Activated naive CD4-positive, alpha-beta T cell treated with anti-CD3 and anti-CD28 coated beads, Interleukin-2, amount 10 ng/mL, durations not matched to agents 7 days and 5 days (primary cell): ENCODE data around the gene CDCP2.

ENCODE experiments used
- CTCF ChIA-PET: fragments of 350-600 bp; sonication (Branson Sonifier 250); formaldehyde crosslinking; loops from one replicate; lab custom pipeline; 2021; ENCODE audit warnings: antibody characterized with exemption; lab: Charles Lee
- DNase-seq: peaks from one replicate; pipeline ENCODE4 v3.0.0-alpha.2; 2020
- H3K27ac Mint-ChIP-seq: one replicate; pipeline ENCODE4 v1.8.0; 2021; ENCODE audit warnings: mild to moderate bottlenecking, moderate library complexity, mixed read lengths
- H3K27me3 Mint-ChIP-seq: one replicate; pipeline ENCODE4 v1.8.0; 2021; ENCODE audit warnings: mild to moderate bottlenecking, mixed read lengths
- H3K36me3 Mint-ChIP-seq: one replicate; pipeline ENCODE4 v1.8.0; 2021; ENCODE audit warnings: mixed read lengths
- H3K4me1 Mint-ChIP-seq: one replicate; pipeline ENCODE4 v1.8.0; 2021; ENCODE audit warnings: mixed read lengths
- H3K4me3 Mint-ChIP-seq: one replicate; pipeline ENCODE4 v1.8.0; 2021; ENCODE audit warnings: mild to moderate bottlenecking, moderate library complexity, mixed read lengths
- H3K9me3 Mint-ChIP-seq: one replicate; pipeline ENCODE4 v1.8.0; 2021; ENCODE audit warnings: mixed read lengths

The CDCP2 gene

GRCh38 chr1:54122135-54122751 is 30.6 kb downstream of the CDCP2 start:
- no peaks in the 10 kb centered on the region for H3K4me1 Mint-ChIP-seq
- no peaks in the 10 kb centered on the region for H3K9me3 Mint-ChIP-seq
- CTCF ChIA-PET = interaction anchor here (1.0 to 1.5 kb wide), 4 partner anchors 9 to 367 kb away, joined by 3 to 6 read pairs (median 4); no protein-coding TSS in a partner anchor
- H3K4me3 Mint-ChIP-seq = no peak overlapping the region
- peaks cover 23% of the 10 kb centered on the region for H3K27me3 Mint-ChIP-seq
- no peaks in the 10 kb centered on the region for H3K36me3 Mint-ChIP-seq
- DNase-seq = no peak
- H3K27ac Mint-ChIP-seq = no peak overlapping the region

GRCh38 chr1:54121482-54122134 is 31.2 kb downstream of the CDCP2 start:
- CTCF ChIA-PET = interaction anchor here (0.6 to 1.5 kb wide), 4 partner anchors 10 to 368 kb away, joined by 3 to 6 read pairs (median 4); no protein-coding TSS in a partner anchor
- no peaks in the 10 kb centered on the region for H3K36me3 Mint-ChIP-seq
- H3K9me3 Mint-ChIP-seq = no peaks in the 10 kb centered on the region
- no peak overlapping the region for H3K4me3 Mint-ChIP-seq
- peak; percentile 82 for DNase-seq
- H3K4me1 Mint-ChIP-seq = no peaks in the 10 kb centered on the region
- peaks cover 22% of the 10 kb centered on the region for H3K27me3 Mint-ChIP-seq
- H3K27ac Mint-ChIP-seq = no peak overlapping the region

- H3K4me1 Mint-ChIP-seq = no peaks in the 10 kb centered on the region
- peaks cover 22% of the 10 kb centered on the region for H3K27me3 Mint-ChIP-seq
- H3K36me3 Mint-ChIP-seq = no peaks in the 10 kb centered on the region
- H3K9me3 Mint-ChIP-seq = no peaks in the 10 kb centered on the region
- CTCF ChIA-PET = interaction anchor here (0.6 to 1.5 kb wide), 4 partner anchors 10 to 369 kb away, joined by 3 to 6 read pairs (median 4); no protein-coding TSS in a partner anchor
- H3K27ac Mint-ChIP-seq = no peak overlapping the region
- DNase-seq = no peak
- H3K4me3 Mint-ChIP-seq = no peak overlapping the region
Observed at GRCh38 chr1:54120698-54121481, 31.9 kb downstream of the CDCP2 start.

DNA sequence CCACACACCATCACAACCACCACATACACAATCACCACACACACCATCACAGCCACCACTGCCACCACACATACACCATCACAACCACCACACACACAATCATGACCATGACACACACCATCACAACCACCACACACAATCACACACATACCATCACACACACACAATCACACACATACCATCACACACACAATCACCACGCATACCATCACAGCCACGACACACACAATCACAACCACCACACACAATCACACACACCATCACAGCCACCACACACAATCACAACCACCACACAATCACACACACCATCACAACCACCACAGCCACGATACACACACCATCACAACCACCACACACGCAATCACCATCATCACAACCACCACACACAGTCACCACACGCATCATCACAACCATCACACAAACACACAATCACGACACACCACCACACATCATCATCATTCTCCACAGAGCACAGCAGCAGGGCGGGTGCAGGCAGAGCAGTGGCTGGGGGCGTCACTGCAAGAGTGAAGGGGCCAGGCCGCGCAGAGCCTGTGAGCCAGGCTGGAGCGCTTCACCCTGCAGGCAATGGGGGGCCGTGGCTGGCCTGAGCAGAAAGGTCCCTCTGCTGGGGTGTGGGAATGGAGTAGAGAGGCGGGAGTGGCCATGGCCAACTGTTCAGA is 32.6 kb downstream of the CDCP2 start:
- Mint-ChIP-seq H3K9me3 (no peaks in the 10 kb centered on the region), H3K27me3 (peaks cover 22% of the 10 kb centered on the region), H3K4me1 (no peaks in the 10 kb centered on the region), H3K27ac (no peak overlapping the region), H3K36me3 (no peaks in the 10 kb centered on the region), H3K4me3 (no peak overlapping the region)
- DNase-seq = no peak
- CTCF ChIA-PET = no interaction called here

GRCh38 chr1:54118704-54119103 is 34.1 kb downstream of the CDCP2 start:
- no peak for DNase-seq

GRCh38 chr1:54117815-54118563 is 34.8 kb downstream of the CDCP2 start:
- Mint-ChIP-seq H3K27me3 (peaks cover 19% of the 10 kb centered on the region), H3K36me3 (no peaks in the 10 kb centered on the region), H3K4me3 (no peak overlapping the region), H3K4me1 (no peaks in the 10 kb centered on the region), H3K27ac (no peak overlapping the region), H3K9me3 (no peaks in the 10 kb centered on the region)
- DNase-seq = no peak
- CTCF ChIA-PET = interaction anchor here (1.0 to 1.1 kb wide), 2 partner anchors 34 to 372 kb away, joined by 3 read pairs; no protein-coding TSS in a partner anchor

More at GRCh38 chr1:54118704-54119103, 34.1 kb downstream of the CDCP2 start:
- Mint-ChIP-seq H3K27ac (no peak overlapping the region), H3K4me1 (no peaks in the 10 kb centered on the region), H3K4me3 (no peak overlapping the region), H3K9me3 (no peaks in the 10 kb centered on the region), H3K27me3 (peaks cover 22% of the 10 kb centered on the region), H3K36me3 (no peaks in the 10 kb centered on the region)
- CTCF ChIA-PET = interaction anchor here (1.0 to 1.1 kb wide), 2 partner anchors 35 to 371 kb away, joined by 3 read pairs; no protein-coding TSS in a partner anchor

GRCh38 chr1:54115520-54115919 is 37.3 kb downstream of the CDCP2 start:
- H3K27me3 Mint-ChIP-seq = no peaks in the 10 kb centered on the region
- no peaks in the 10 kb centered on the region for H3K36me3 Mint-ChIP-seq
- H3K4me3 Mint-ChIP-seq = no peak overlapping the region
- H3K4me1 Mint-ChIP-seq = no peaks in the 10 kb centered on the region
- H3K9me3 Mint-ChIP-seq = no peaks in the 10 kb centered on the region
- CTCF ChIA-PET = no interaction called here
- H3K27ac Mint-ChIP-seq = no peak overlapping the region
- no peak for DNase-seq

DNA sequence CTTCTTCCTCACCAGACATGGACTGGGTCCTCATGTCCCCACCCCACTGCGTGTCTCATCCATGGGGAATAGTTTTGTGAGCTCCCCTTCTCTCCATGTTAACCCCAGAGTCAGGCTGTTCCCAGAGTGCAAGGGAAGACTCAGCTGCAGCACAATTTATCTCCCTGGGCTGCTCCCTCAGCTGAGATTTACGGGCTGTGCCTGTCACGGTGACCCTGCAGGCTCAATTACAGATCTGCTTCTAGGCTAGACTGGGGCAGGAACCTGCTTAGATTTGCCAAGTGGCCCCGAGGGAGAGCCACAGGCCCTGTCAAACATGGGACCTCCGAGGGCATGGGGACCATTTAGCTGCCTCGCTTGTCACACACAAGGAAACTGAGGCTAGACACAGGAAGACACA is 37.8 kb downstream of the CDCP2 start:
- CTCF ChIA-PET = no interaction called here
- Mint-ChIP-seq H3K36me3 (no peaks in the 10 kb centered on the region), H3K4me3 (no peak overlapping the region), H3K4me1 (no peaks in the 10 kb centered on the region), H3K27me3 (no peaks in the 10 kb centered on the region), H3K9me3 (no peaks in the 10 kb centered on the region), H3K27ac (no peak overlapping the region)
- no peak for DNase-seq

- no peak for DNase-seq
- CTCF ChIA-PET = no interaction called here
- H3K36me3 Mint-ChIP-seq = no peaks in the 10 kb centered on the region
- no peaks in the 10 kb centered on the region for H3K9me3 Mint-ChIP-seq
- no peaks in the 10 kb centered on the region for H3K4me1 Mint-ChIP-seq
- no peaks in the 10 kb centered on the region for H3K27me3 Mint-ChIP-seq
- H3K4me3 Mint-ChIP-seq = no peak overlapping the region
- H3K27ac Mint-ChIP-seq = no peak overlapping the region
Observed at GRCh38 chr1:54114001-54114400, 38.8 kb downstream of the CDCP2 start.

- CTCF ChIA-PET = interaction anchor here (0.6 to 1.1 kb wide), 3 partner anchors 34 to 336 kb away, joined by 3 read pairs; no protein-coding TSS in a partner anchor
- H3K4me3 Mint-ChIP-seq = no peak overlapping the region
- no peaks in the 10 kb centered on the region for H3K36me3 Mint-ChIP-seq
- H3K27ac Mint-ChIP-seq = no peak overlapping the region
- no peaks in the 10 kb centered on the region for H3K9me3 Mint-ChIP-seq
- DNase-seq = no peak
- H3K4me1 Mint-ChIP-seq = no peaks in the 10 kb centered on the region
- H3K27me3 Mint-ChIP-seq = no peaks in the 10 kb centered on the region
Observed at GRCh38 chr1:54112705-54113368, 40.0 kb downstream of the CDCP2 start.

- no peak overlapping the region for H3K4me3 Mint-ChIP-seq
- H3K9me3 Mint-ChIP-seq = no peaks in the 10 kb centered on the region
- no peaks in the 10 kb centered on the region for H3K27me3 Mint-ChIP-seq
- no peak for DNase-seq
- H3K4me1 Mint-ChIP-seq = no peaks in the 10 kb centered on the region
- H3K36me3 Mint-ChIP-seq = no peaks in the 10 kb centered on the region
- CTCF ChIA-PET = interaction anchor here (1.0 to 1.1 kb wide), 2 partner anchors 30 to 33 kb away, joined by 3 read pairs; no protein-coding TSS in a partner anchor
- no peak overlapping the region for H3K27ac Mint-ChIP-seq
Observed at GRCh38 chr1:54112027-54112426, 40.8 kb downstream of the CDCP2 start.

- Mint-ChIP-seq H3K4me3 (no peak overlapping the region), H3K4me1 (no peaks in the 10 kb centered on the region), H3K27ac (no peak overlapping the region), H3K36me3 (no peaks in the 10 kb centered on the region), H3K9me3 (no peaks in the 10 kb centered on the region), H3K27me3 (no peaks in the 10 kb centered on the region)
- CTCF ChIA-PET = interaction anchor here (1.0 to 1.1 kb wide), 2 partner anchors 30 to 32 kb away, joined by 3 read pairs; no protein-coding TSS in a partner anchor
- DNase-seq = no peak
Observed at GRCh38 chr1:54111624-54112023, 41.2 kb downstream of the CDCP2 start.

GRCh38 chr1:54110996-54111395 is 41.8 kb downstream of the CDCP2 start:
- no peaks in the 10 kb centered on the region for H3K4me1 Mint-ChIP-seq
- no peak overlapping the region for H3K27ac Mint-ChIP-seq
- H3K27me3 Mint-ChIP-seq = no peaks in the 10 kb centered on the region
- no peaks in the 10 kb centered on the region for H3K36me3 Mint-ChIP-seq
- no peak for DNase-seq
- no peak overlapping the region for H3K4me3 Mint-ChIP-seq
- CTCF ChIA-PET = interaction anchor here (1.0 kb wide), 1 partner anchor 29 kb away, joined by 3 read pairs; no protein-coding TSS in a partner anchor
- H3K9me3 Mint-ChIP-seq = no peaks in the 10 kb centered on the region
